NCI-H1092 treated with DMSO at 0.1 percent for 48 hours (cell line): Measurements from ENCODE around the gene CPE.
"Not testable (repeated sequence)": the region's sequence is repeated elsewhere in the genome, so short reads cannot be mapped to it uniquely, and the experiment has no call there.

ENCODE experiments used
- DNase-seq: peaks from one replicate; lab custom pipeline; 2025; lab: John Stamatoyannopoulos, UW

The CPE gene

GRCh38 chr4:165464376-165464775 is 85.6 kb downstream of the CPE start:
- peak; percentile 69 for DNase-seq

DNA sequence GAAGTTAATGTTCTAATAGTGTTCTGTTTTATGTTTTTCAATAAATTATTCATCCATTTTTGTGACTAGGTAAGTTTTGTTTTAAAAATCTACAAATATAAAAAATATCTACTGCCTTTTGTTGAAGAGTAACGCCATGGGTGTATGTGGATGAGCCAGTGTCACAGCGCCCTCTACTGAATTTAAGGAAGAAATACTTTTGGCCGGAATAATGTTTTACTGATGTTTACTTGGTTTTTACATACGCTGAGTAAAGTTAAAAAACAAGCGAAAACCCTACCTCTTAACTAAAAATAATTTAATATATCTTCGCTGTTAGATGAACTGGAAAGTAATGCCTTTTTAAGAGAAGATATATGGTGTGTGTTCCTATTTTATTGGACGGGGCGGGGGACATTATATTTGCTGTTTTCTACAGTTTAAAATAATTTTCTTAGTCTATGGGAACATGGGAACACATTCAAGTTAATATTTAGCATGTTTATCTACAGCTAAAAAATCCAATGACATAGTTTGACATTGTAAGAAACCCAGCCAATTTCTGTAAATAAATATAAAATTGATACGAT is 86.1 kb downstream of the CPE start:
- peak; percentile 82 for DNase-seq

- no peak for DNase-seq
Measured at GRCh38 chr4:165470009-165470408, 91.2 kb downstream of the CPE start.

DNA sequence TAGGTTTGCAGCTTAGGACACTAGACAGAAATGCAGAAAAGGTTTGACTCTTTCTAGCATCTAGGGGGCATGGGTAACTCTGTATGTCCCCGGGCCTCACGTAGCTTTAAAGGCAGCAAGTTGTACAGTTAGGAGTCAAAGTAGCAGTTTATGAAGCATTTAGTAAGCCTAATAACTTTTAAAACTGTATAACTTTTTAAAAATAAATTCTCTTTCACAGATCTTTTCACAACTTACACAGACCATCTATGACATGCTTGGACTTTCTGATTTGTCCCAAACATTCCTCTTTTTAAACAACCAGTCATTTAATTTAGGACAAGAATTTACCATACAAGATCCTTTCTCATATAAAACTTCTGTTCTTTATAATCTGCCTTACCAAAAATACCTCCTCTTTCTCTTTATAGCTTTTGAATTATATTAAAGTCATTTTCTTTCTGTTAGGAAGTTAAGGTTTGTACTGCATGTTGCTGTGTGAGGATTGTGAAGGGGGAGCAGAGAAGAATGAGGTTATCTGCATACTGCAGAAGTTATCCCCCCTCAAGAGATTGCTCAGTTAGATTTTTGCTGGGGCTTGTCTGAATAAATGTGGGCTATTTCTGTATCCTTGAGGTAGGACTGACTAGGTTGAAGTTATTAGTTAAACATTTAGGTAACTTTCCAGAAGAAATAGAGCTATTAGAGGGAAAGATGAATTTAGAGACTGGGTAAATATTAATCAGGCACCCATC is 94.3 kb downstream of the CPE start:
- DNase-seq, result no peak

- DNase-seq, result no peak
Measured at GRCh38 chr4:165474784-165475705, 96.2 kb downstream of the CPE start.

DNA sequence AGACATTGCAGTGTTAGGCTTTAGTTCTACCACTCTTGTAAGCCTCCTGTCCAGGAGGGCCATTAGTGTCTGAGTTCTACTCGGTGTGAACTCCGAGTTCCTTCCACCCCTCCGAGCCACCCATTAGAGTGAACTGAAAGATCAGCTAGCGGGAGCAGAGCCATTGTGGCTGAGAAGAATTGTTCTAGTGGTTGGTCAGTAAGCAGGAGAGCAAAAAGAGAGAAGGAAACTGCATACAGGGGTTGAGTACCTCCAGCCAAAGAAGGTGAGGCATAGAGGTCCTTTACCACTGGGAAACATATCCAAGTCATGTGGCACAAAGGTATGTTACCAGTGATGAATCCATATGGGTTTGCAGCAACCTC is 96.9 kb downstream of the CPE start:
- no peak for DNase-seq

DNA sequence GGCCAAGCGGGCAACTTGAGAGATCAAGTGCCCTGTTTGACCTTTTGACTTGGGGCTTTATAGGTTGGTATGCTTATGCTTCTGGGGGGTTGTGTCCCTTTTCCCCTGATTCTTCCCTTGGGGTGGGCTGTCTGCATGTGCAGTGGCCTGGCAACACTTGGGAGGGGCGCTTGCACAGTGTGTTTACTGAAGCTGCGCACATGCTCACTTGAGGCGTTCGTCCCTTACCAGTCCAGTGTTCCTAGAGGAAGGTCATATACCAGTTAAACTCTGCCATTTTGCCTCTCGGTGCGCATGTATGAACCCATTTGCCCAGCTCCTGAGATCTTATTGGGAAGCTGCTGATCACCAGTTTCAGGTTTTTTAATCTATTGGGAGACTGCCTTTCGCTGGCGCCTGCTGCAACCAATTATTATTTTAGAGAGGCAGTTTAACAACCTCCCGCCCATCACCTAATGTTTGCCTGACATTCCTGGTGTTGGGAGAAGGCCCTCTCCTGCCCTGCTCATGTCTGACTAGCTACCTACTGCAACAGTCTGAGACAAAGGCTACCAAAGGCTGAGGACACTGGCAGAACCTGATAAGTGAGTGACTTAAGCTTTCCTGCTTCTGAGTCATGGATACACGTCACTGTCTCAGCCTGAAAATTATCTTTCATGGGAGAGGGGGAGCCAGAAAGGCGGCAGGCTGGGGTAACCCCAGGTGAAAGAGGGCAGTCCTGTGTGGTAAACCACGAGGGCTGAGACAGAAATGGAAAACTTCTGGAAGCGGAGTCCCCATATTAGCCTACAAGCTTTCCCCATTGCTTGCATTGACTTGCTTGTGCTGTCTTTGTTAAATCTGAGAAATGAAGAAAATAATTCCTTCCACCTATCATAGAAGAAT is 97.6 kb downstream of the CPE start:
- no peak for DNase-seq

DNA sequence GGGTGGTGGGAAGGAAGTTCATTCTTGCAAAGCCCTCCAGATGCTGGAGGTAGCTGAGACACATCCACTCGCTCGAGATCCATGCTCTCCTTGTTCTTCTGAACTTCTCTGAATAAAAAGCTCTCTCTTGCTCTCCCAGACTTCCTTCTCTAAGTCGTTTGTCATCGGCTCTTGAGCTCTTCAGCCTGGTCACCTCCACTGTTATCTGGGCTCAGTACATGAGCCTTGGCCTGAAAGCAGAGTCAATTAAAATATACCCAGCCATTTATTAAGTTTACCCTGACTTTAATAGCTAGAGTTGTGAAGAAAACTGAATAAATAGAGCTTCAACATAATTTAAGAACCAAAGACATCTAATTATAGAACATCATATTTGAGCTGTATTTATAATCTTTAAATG is 99.0 kb downstream of the CPE start:
- DNase-seq, result no peak

DNA sequence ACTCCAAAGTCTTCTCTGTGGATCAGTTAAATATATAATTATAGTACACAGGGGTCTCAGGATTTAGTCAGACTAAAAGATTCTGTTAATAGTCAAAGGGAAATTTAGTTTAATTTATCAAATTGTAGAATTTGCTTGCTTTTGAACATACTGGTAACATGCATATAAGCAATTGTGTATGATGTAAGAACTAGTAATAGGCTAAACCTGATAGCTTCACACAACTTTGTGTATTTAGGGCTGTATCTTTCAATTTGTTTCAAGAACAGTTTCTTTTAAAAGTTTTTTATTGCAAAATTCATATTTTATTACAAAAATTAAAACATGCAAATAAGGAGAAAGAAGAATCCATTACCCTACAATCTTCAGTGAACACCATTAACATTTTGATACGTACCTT is 99.5 kb downstream of the CPE start:
- no peak for DNase-seq

- DNase-seq, result no peak
Measured at GRCh38 chr4:165481053-165481835, 102.4 kb downstream of the CPE start.

DNA sequence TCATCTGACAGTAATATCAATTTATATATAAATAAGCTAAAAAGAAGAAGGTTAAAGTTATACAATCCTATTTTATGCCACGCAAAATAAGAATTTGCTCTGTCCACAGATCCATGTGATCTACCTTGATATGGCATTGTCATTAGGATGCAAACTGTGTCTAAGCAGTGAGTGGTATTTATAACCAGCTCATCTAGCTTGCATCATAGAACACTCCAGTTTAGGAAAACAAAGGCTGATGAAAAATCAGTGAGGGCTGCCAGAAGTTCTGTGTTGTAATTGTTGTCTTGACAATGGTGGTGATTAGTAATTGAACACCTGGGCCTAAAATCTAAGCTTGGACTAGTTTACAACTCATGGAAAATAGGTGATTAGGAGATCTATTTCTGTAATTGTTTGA is 111.0 kb downstream of the CPE start:
- no peak for DNase-seq

DNA sequence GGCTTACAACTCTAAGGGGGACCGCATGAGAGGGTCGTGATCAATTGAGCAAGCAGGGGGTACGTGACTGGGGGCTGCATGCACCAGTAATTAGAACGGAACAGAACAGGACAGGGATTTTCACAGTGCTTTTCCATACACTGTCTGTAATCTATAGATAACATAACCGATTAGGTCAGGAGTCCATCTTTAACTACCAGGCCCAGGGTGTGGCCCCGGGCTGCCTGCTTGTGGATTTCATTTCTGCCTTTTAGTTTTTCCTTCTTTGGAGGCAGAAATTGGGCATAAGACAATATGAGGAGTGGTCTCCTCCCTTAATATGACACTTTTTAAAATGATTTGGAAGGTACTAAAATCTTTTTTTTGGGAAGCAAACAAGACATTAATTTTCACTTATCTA is 113.8 kb downstream of the CPE start:
- DNase-seq, result not testable (repeated sequence)

- DNase-seq, result no peak
Measured at GRCh38 chr4:165493359-165493758, 114.6 kb downstream of the CPE start.

GRCh38 chr4:165502916-165503907 is 124.4 kb downstream of the CPE start:
- DNase-seq, result no peak

DNA sequence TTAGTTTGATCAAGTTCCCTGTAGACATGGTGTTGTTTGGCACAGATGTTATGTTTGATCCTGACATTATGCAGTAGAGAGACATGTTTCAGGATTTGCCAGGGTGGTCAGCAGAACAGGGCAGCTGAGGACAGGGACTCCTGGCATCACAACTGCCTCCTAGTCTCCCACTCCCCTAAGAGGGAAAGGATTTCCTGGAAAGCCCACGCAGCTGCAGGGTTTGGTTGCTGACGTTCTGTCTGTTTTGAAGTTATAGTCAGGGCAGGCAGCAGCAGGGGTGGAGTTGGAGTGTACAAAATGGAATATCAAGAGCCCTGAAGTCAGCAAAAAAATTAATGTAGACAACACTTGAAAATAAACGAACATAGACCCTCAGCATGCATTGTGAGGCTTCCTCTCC is 125.4 kb downstream of the CPE start:
- no peak for DNase-seq

GRCh38 chr4:165505958-165506837 is 127.4 kb downstream of the CPE start:
- no peak for DNase-seq

DNA sequence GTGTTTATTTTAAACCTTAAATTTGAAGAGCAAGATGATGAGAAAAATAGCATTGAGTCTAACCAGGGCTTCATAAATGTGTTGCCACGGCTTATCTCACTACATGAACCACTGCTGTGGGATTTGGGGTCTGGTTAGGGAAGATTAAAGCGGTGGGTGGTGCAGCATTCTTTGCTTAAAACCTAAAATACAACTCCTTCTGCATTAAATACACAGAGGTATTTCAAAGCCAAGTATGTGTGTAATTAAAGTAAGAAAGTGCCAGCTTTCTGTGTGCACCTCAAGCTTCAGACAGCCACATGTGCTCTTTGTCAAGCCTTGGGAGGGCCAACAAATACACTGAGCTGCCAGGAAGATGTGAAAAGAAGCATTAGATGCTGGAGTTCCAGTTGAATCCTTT is 128.0 kb downstream of the CPE start:
- no peak for DNase-seq

- DNase-seq, result no peak
Measured at GRCh38 chr4:165507381-165507780, 128.6 kb downstream of the CPE start.
